B cell (primary cell): Measurements from ENCODE around the gene LSMEM2. TPM values are rescaled to one million over a fixed set of nuclear protein-coding genes. Genes with fewer than 3 reads are reported as not detected.

ENCODE experiments used
- ATAC-seq: fragments of 200-7000 bp; cut with Tn5 transposase; one replicate; pipeline ENCODE4 v1.10.0; 2021; ENCODE audit warnings: low read depth, mild to moderate bottlenecking, moderate number of reproducible peaks, moderate library complexity
- CTCF ChIA-PET: fragments of 350-600 bp; sonication (Branson Sonifier 250); formaldehyde crosslinking; loops from one replicate; lab custom pipeline; 2021; ENCODE audit warnings: antibody characterized with exemption, inconsistent platforms; lab: Charles Lee
- POLR2A ChIA-PET: fragments of 350-600 bp; sonication (Branson Sonifier 250); formaldehyde crosslinking; loops from one replicate; lab custom pipeline; 2021; ENCODE audit warnings: antibody characterized with exemption; lab: Charles Lee
- DNase-seq: peaks from one replicate; pipeline ENCODE4 v3.0.0; 2013
- H2AFZ ChIP-seq: 2 replicates; pipeline ENCODE4 v1.6.1; 2012; ENCODE audit warnings: mild to moderate bottlenecking, low read depth, low read length; ENCODE audit not compliant: insufficient read depth, poor library complexity, severe bottlenecking
- H3K27ac ChIP-seq, 2 donors: 1 replicate in 1 of 2; 2 replicates in 1 of 2; pipeline ENCODE4 v1.5.1; 2012 to 2013; ENCODE audit warnings: low read length in 2 of 2, mild to moderate bottlenecking in 2 of 2, moderate library complexity in 1 of 2
- H3K27me3 ChIP-seq, 4 experiments: fragments of 200-600 bp in 1 of 4; sonication (generic) in 1 of 4; replicated peaks in 1 of 4; 1 replicate in 2 of 4; 2 replicates in 2 of 4; pipeline versions ENCODE4 v1.6.1 to v1.7.0; 2013 to 2016; ENCODE audit warnings: low read length in 3 of 4, mild to moderate bottlenecking in 2 of 4, mixed read lengths in 1 of 4, moderate library complexity in 1 of 4; ENCODE audit not compliant: insufficient read depth in 4 of 4, control insufficient read depth in 3 of 4; ENCODE audit errors: control extremely low read depth in 1 of 4
- H3K36me3 ChIP-seq, 2 experiments: replicated peaks in 1 of 2; 1 replicate in 1 of 2; 2 replicates in 1 of 2; pipeline versions ENCODE4 v1.6.1 to v1.7.1; 2013; ENCODE audit warnings: low read length in 1 of 2; ENCODE audit not compliant: insufficient read depth in 2 of 2, control insufficient read depth in 1 of 2; ENCODE audit errors: control extremely low read depth in 1 of 2, extremely low read depth in 1 of 2
- H3K4me1 ChIP-seq, 2 donors: fragments of 200-600 bp in 1 of 2; sonication (generic) in 1 of 2; 1 replicate in 1 of 2; 2 replicates in 1 of 2; pipeline versions ENCODE4 v1.5.1 to v1.6.1; 2013 to 2017; ENCODE audit warnings: low read length in 2 of 2; ENCODE audit not compliant: control insufficient read depth in 2 of 2, insufficient read depth in 2 of 2
- H3K4me2 ChIP-seq: replicated peaks from 2 replicates; pipeline ENCODE3; 2012; ENCODE audit warnings: mild to moderate bottlenecking, low read depth, low read length; ENCODE audit not compliant: poor library complexity, severe bottlenecking
- H3K4me3 ChIP-seq, 5 experiments: fragments of 200-600 bp in 1 of 5; sonication (generic) in 1 of 5; 1 replicate in 3 of 5; 2 replicates in 2 of 5; pipeline versions ENCODE4 v1.5.1 to v1.7.0; 2011 to 2016; ENCODE audit warnings: low read length in 4 of 5, mild to moderate bottlenecking in 4 of 5, low read depth in 2 of 5, control low read depth in 1 of 5, moderate library complexity in 1 of 5; ENCODE audit not compliant: insufficient read depth in 1 of 5; ENCODE audit errors: control extremely low read depth in 1 of 5, extremely low read depth in 1 of 5
- H3K79me2 ChIP-seq: fragments of 200-600 bp; sonication (generic); one replicate; pipeline ENCODE4 v1.6.0; 2016; ENCODE audit warnings: low read length; ENCODE audit not compliant: control insufficient read depth, insufficient read depth
- H3K9ac ChIP-seq: fragments of 200-600 bp; sonication (generic); 2 replicates; pipeline ENCODE4 v1.6.1; 2017; ENCODE audit warnings: mild to moderate bottlenecking, low read length, moderate library complexity
- H3K9me3 ChIP-seq, 3 donors: one replicate each; pipeline versions ENCODE4 v1.6.1 to v1.7.1; 2013; ENCODE audit warnings: low read length in 2 of 3; ENCODE audit not compliant: control insufficient read depth in 2 of 3, insufficient read depth in 1 of 3; ENCODE audit errors: control extremely low read depth in 1 of 3
- H4K20me1 ChIP-seq: 2 replicates; pipeline ENCODE4 v1.6.0; 2012; ENCODE audit warnings: mild to moderate bottlenecking, low read length; ENCODE audit not compliant: insufficient read depth, control insufficient read depth, poor library complexity, severe bottlenecking
- H3K27ac Mint-ChIP-seq: one replicate; pipeline ENCODE4 v1.8.0; 2021; ENCODE audit warnings: mixed read lengths
- H3K27me3 Mint-ChIP-seq: one replicate; pipeline ENCODE4 v1.8.0; 2021; ENCODE audit warnings: mixed read lengths
- H3K4me1 Mint-ChIP-seq: one replicate; pipeline ENCODE4 v1.8.0; 2021; ENCODE audit warnings: mixed read lengths
- H3K4me3 Mint-ChIP-seq: one replicate; pipeline ENCODE4 v1.8.0; 2021; ENCODE audit warnings: mixed read lengths
- H3K9me3 Mint-ChIP-seq: one replicate; pipeline ENCODE4 v1.8.0; 2022; ENCODE audit warnings: mixed read lengths; ENCODE audit not compliant: insufficient read depth
- EZH2 ChIP-seq: IDR thresholded peaks from 2 replicates; pipeline ENCODE4 v1.6.1; 2012; ENCODE audit warnings: borderline replicate concordance, low read depth, mild to moderate bottlenecking, moderate library complexity, low read length; ENCODE audit not compliant: insufficient read depth, poor library complexity, severe bottlenecking
- WGBS: methylation state at CpG from one replicate; pipeline ENCODE4 v1.1.5; 2013; ENCODE audit warnings: missing lambda C conversion rate; ENCODE audit not compliant: insufficient coverage; 5-methylcytosine and 5-hydroxymethylcytosine counted together
- intact Hi-C: fragments of 100-400 bp; cut with micrococcal nuclease; formaldehyde crosslinking; loops from one replicate; pipeline ENCODE4 v1.10.0; 2022
- polyA plus RNA-seq: library from polyadenylated mRNA; depleted of rRNA; stranded (reverse); fragments of >200 nt; gene quantifications from 2 replicates; pipeline ENCODE4 v1.2.3, GENCODE V29; 2012
- total RNA-seq, 2 donors: library from RNA; stranded (reverse); fragments of 120-200 nt in 1 of 2; gene quantifications; 1 replicate in 1 of 2; 2 replicates in 1 of 2; pipeline versions ENCODE4 v1.2.3 to v1.2.4, GENCODE V29; 2013 to 2022
- TF ChIP-seq, protein P1 (sequence below): fragments of 200-600 bp; IDR thresholded peaks from one replicate; pipeline ENCODE4 v1.8.0; 2022; ENCODE audit warnings: antibody characterized with exemption, mild to moderate bottlenecking

LSMEM2 gene
- total and polyA plus RNA-seq, 2 donors (not counting 1 experiment from before 2014, with no cell fraction given): not detected

DNA sequence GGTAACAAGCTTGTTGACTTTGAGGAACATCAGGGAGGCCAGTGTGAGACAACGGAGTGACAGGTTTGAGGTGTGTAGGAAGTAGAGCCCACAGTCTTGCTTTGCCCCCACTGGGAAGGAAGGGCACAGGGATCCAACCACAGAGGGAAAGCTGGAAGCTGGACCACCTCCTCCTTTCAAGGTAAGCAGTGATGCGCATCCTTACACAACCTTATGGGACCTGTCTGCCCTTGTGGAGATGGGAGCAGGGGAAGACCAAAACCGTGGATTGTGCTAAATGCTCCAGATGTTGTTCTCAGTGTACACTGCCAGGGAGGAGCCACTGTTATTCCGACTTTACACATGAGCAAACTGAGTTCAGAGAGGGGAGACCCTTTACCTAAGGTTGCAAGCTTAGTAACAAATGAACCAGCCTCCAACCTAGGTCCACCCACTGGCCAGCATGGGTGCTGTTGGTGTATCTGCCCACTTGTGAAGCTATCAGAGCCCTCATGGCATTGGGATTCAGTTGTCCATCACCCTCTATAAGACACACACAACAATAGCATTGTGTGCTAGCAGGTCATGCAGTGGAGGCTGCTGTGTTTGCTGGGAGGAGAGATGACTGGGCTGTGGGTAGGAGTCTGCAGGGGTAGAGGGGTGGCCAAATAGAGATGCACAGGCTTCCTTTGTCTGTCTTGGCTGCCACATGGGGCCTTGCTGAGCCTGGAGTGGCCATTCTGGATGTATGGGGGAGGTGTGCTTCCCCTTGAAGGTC, 586 bp upstream of the LSMEM2 start:
- Mint-ChIP-seq H3K4me1 (peaks cover 20% of the 10 kb centered on the region), H3K27me3 (peaks cover 23% of the 10 kb centered on the region), H3K4me3 (no peak overlapping the region), H3K9me3 (no peaks in the 10 kb centered on the region), H3K27ac (no peak overlapping the region)
- Histone ChIP-seq H3K4me1 (peaks cover 29 to 32% of the 10 kb centered on the region in 2 donors), H3K4me3 (no peak overlapping the region), H3K36me3 (no peaks in the 10 kb centered on the region), H3K9me3 (peaks cover 0 to 3% (median 0%) of the 10 kb centered on the region in 3 donors), H2AFZ (no peak overlapping the region), H3K9ac (no peak overlapping the region), H3K27me3 (peaks cover 0 to 53% (median 21%) of the 10 kb centered on the region in 4 experiments), H3K4me2 (no peak overlapping the region), H3K27ac (no peak overlapping the region), H4K20me1 (peaks cover 10% of the 10 kb centered on the region), H3K79me2 (no peaks in the 10 kb centered on the region)
- WGBS: 83% methylated on average over 2 of the region's 4 CpGs
- ATAC-seq (no peak), DNase-seq (no peak)
- intact Hi-C loops: no loop called here
- TF ChIP-seq, protein P1, sequence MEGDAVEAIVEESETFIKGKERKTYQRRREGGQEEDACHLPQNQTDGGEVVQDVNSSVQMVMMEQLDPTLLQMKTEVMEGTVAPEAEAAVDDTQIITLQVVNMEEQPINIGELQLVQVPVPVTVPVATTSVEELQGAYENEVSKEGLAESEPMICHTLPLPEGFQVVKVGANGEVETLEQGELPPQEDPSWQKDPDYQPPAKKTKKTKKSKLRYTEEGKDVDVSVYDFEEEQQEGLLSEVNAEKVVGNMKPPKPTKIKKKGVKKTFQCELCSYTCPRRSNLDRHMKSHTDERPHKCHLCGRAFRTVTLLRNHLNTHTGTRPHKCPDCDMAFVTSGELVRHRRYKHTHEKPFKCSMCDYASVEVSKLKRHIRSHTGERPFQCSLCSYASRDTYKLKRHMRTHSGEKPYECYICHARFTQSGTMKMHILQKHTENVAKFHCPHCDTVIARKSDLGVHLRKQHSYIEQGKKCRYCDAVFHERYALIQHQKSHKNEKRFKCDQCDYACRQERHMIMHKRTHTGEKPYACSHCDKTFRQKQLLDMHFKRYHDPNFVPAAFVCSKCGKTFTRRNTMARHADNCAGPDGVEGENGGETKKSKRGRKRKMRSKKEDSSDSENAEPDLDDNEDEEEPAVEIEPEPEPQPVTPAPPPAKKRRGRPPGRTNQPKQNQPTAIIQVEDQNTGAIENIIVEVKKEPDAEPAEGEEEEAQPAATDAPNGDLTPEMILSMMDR: no peak
- no peak for TF ChIP-seq EZH2
- ChIA-PET POLR2A (interaction anchor here (0.6 kb wide), 1 partner anchor 28 kb away, joined by 3 read pairs; no protein-coding TSS in a partner anchor), CTCF (interaction anchor here (1.2 to 3.1 kb wide), 5 partner anchors 17 to 158 kb away, joined by 3 to 14 read pairs (median 4); partner anchors contain the start of gene GNAT1)
